Panc1 (cell line): Measurements from ENCODE around the gene GRID1. TPM values are rescaled to one million over a fixed set of nuclear protein-coding genes. Genes with fewer than 3 reads are reported as not detected.
A peak's percentile ranks its signal among the peaks of the same experiment; 100 is the strongest.
"Not testable (repeated sequence)": the region's sequence is repeated elsewhere in the genome, so short reads cannot be mapped to it uniquely, and the experiment has no call there.

Experiments
- ATAC-seq: fragments of 200-7000 bp; cut with Tn5 transposase; 2 replicates; pipeline ENCODE4 v1.9.1; 2020; ENCODE audit warnings: mild to moderate bottlenecking, moderate library complexity
- BruUV-seq: library from RNA; stranded (reverse); fragments of 400-500 nt; replicated peaks from 2 replicates; lab custom pipeline; 2021; lab: Mats Ljungman, UMichigan
- CTCF ChIA-PET: fragments of 300-600 bp; sonication (Branson Sonifier 250); formaldehyde crosslinking; loops from one replicate; lab custom pipeline; 2022; ENCODE audit warnings: antibody characterized with exemption; lab: Charles Lee
- POLR2A ChIA-PET: fragments of 300-600 bp; sonication (Branson Sonifier 250); formaldehyde crosslinking; loops from one replicate; lab custom pipeline; 2022; ENCODE audit warnings: antibody characterized with exemption; lab: Charles Lee
- DNase-seq: peaks from one replicate; pipeline ENCODE4 v3.0.0-alpha.2; 2010; ENCODE audit warnings: low read depth, low spot score
- H3K27ac ChIP-seq: 2 replicates; pipeline ENCODE4 v1.5.1; 2011; ENCODE audit warnings: mild to moderate bottlenecking, low read length, inconsistent platforms
- H3K27me3 ChIP-seq: fragments of 200-500 bp; sonication (Bioruptor generic); 2 replicates; pipeline ENCODE4 v1.6.0; 2014; ENCODE audit warnings: low read length, inconsistent platforms; ENCODE audit not compliant: control insufficient read depth, insufficient read depth
- H3K36me3 ChIP-seq: fragments of 200-500 bp; sonication (Bioruptor generic); 2 replicates; pipeline ENCODE4 v1.5.1; 2014; ENCODE audit warnings: inconsistent platforms, mild to moderate bottlenecking, low read length, moderate library complexity; ENCODE audit not compliant: control insufficient read depth, insufficient read depth
- H3K4me1 ChIP-seq: 2 replicates; pipeline ENCODE4 v1.5.1; 2011; ENCODE audit warnings: inconsistent platforms, mild to moderate bottlenecking, low read length, moderate library complexity; ENCODE audit not compliant: control insufficient read depth, insufficient read depth
- H3K4me3 ChIP-seq, 2 experiments: 2 replicates each; pipeline ENCODE4 v1.5.1; 2011 to 2012; ENCODE audit warnings: low read depth in 2 of 2, low read length in 2 of 2, mild to moderate bottlenecking in 2 of 2, inconsistent platforms in 1 of 2, moderate library complexity in 1 of 2
- H3K9me3 ChIP-seq: fragments of 200-500 bp; sonication (Bioruptor generic); 2 replicates; pipeline ENCODE4 v1.5.1; 2014; ENCODE audit warnings: low read depth, mild to moderate bottlenecking, inconsistent platforms, low read length, moderate library complexity; ENCODE audit not compliant: control insufficient read depth, insufficient read depth
- POLR2AphosphoS5 ChIP-seq: IDR thresholded peaks from 2 replicates; pipeline ENCODE4 v1.6.1; 2012; ENCODE audit warnings: mild to moderate bottlenecking, low read depth, low read length, moderate library complexity
- SIN3A ChIP-seq: IDR thresholded peaks from 2 replicates; pipeline ENCODE4 v1.6.1; 2012; ENCODE audit warnings: low read depth, mild to moderate bottlenecking, low read length, moderate library complexity, borderline replicate concordance; ENCODE audit not compliant: insufficient read depth
- TCF7L2 ChIP-seq: IDR thresholded peaks from 2 replicates; pipeline ENCODE4 v1.6.1; 2011; ENCODE audit warnings: mild to moderate bottlenecking, low read depth, low read length, inconsistent platforms
- in situ Hi-C: cut with HindIII; loops from 2 replicates; pipeline ENCODE4 v1.10.0; 2016; ENCODE audit warnings: low sequenced_read_pairs, low pct_unique_long_range_greater_than_20kb
- intact Hi-C: fragments of 100-400 bp; cut with micrococcal nuclease; formaldehyde crosslinking; loops from one replicate; pipeline ENCODE4 v1.10.0; 2022; ENCODE audit not compliant: unreplicated experiment
- total RNA-seq: library from RNA; stranded (reverse); gene quantifications from one replicate; pipeline ENCODE4 v1.2.1, GENCODE V29; 2021; ENCODE audit not compliant: unreplicated experiment
- TF ChIP-seq, protein P1 (sequence below): fragments of 450-650 bp; IDR thresholded peaks from 2 replicates; pipeline ENCODE4 v1.5.1; 2017; ENCODE audit warnings: mild to moderate bottlenecking
- TF ChIP-seq, protein P2 (sequence below), 2 experiments: IDR thresholded peaks; 2 replicates each; pipeline ENCODE4 v1.6.1; 2011 to 2012; ENCODE audit warnings: low read depth in 2 of 2, control low read depth in 1 of 2, low read length in 1 of 2, mild to moderate bottlenecking in 1 of 2, moderate library complexity in 1 of 2; ENCODE audit not compliant: insufficient read depth in 1 of 2

Gene GRID1
- total RNA-seq, 1 experiment from 2014 or later = 2.3 TPM

DNA sequence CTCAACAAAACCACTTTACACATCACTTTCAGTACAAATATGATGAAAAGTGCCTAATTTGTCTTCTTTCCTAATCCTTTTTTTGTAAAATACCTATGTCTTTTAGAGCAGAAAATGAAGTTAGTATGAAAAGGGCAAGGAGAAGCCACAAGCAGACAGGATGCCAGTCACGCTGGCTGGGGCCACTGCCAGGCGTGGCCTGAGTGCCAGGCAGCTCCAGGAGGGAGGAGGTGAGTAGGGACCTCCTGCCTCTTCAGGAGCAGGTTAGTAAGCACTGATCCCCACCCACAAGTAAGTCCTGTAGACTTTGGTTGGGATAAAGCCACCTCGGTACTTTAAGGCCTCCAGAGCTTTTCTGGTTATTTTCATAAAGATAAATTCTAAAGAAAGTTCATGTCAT is 432.0 kb downstream of the GRID1 start:
- BruUV-seq = no TSS peak
- H3K27ac ChIP-seq = no peak overlapping the region
- TF ChIP-seq, protein P1, sequence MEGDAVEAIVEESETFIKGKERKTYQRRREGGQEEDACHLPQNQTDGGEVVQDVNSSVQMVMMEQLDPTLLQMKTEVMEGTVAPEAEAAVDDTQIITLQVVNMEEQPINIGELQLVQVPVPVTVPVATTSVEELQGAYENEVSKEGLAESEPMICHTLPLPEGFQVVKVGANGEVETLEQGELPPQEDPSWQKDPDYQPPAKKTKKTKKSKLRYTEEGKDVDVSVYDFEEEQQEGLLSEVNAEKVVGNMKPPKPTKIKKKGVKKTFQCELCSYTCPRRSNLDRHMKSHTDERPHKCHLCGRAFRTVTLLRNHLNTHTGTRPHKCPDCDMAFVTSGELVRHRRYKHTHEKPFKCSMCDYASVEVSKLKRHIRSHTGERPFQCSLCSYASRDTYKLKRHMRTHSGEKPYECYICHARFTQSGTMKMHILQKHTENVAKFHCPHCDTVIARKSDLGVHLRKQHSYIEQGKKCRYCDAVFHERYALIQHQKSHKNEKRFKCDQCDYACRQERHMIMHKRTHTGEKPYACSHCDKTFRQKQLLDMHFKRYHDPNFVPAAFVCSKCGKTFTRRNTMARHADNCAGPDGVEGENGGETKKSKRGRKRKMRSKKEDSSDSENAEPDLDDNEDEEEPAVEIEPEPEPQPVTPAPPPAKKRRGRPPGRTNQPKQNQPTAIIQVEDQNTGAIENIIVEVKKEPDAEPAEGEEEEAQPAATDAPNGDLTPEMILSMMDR = no peak
- TF ChIP-seq TCF7L2 (no peak), POLR2AphosphoS5 (no peak), SIN3A (no peak)
- TF ChIP-seq, protein P2, sequence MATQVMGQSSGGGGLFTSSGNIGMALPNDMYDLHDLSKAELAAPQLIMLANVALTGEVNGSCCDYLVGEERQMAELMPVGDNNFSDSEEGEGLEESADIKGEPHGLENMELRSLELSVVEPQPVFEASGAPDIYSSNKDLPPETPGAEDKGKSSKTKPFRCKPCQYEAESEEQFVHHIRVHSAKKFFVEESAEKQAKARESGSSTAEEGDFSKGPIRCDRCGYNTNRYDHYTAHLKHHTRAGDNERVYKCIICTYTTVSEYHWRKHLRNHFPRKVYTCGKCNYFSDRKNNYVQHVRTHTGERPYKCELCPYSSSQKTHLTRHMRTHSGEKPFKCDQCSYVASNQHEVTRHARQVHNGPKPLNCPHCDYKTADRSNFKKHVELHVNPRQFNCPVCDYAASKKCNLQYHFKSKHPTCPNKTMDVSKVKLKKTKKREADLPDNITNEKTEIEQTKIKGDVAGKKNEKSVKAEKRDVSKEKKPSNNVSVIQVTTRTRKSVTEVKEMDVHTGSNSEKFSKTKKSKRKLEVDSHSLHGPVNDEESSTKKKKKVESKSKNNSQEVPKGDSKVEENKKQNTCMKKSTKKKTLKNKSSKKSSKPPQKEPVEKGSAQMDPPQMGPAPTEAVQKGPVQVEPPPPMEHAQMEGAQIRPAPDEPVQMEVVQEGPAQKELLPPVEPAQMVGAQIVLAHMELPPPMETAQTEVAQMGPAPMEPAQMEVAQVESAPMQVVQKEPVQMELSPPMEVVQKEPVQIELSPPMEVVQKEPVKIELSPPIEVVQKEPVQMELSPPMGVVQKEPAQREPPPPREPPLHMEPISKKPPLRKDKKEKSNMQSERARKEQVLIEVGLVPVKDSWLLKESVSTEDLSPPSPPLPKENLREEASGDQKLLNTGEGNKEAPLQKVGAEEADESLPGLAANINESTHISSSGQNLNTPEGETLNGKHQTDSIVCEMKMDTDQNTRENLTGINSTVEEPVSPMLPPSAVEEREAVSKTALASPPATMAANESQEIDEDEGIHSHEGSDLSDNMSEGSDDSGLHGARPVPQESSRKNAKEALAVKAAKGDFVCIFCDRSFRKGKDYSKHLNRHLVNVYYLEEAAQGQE (IDR thresholded peaks at IDR 0.05; ENCODE audit: insufficient read depth in 1 of 2, low read depth in 2 of 2, low read length in 1 of 2) = no peak
- POLR2A ChIA-PET = no interaction called here
- in situ Hi-C loops (no loop called here), intact Hi-C loops (no loop called here)
- H3K27me3 ChIP-seq = no peaks in the 10 kb centered on the region
- ATAC-seq (no peak), DNase-seq (no peak)
- CTCF ChIA-PET = no interaction called here
- H3K36me3 ChIP-seq = no peaks in the 10 kb centered on the region
- H3K4me1 ChIP-seq = no peaks in the 10 kb centered on the region
- H3K9me3 ChIP-seq = no peaks in the 10 kb centered on the region
- H3K4me3 ChIP-seq = no peak overlapping the region

DNA sequence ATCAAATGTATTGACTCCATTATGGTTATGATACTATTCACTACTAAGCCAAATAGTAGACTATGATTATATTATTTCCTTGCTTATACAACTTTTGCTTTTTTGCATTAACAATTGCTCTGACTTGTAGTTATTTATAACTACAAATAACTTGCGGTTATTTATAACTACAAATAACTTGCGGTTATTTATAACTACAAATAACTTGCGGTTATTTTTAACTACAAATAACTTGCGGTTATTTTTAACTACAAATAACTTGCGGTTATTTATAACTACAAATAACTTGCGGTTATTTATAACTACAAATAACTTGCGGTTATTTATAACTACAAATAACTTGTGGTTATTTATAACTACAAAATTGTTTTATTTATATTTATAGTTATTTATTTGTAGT is 436.6 kb downstream of the GRID1 start:
- H3K27me3 ChIP-seq, intact Hi-C loops, CTCF ChIA-PET, H3K4me3 ChIP-seq, BruUV-seq, H3K27ac ChIP-seq, H3K9me3 ChIP-seq, POLR2A ChIA-PET, ATAC-seq, in situ Hi-C loops, DNase-seq, H3K4me1 ChIP-seq, H3K36me3 ChIP-seq: not testable (repeated sequence)

DNA sequence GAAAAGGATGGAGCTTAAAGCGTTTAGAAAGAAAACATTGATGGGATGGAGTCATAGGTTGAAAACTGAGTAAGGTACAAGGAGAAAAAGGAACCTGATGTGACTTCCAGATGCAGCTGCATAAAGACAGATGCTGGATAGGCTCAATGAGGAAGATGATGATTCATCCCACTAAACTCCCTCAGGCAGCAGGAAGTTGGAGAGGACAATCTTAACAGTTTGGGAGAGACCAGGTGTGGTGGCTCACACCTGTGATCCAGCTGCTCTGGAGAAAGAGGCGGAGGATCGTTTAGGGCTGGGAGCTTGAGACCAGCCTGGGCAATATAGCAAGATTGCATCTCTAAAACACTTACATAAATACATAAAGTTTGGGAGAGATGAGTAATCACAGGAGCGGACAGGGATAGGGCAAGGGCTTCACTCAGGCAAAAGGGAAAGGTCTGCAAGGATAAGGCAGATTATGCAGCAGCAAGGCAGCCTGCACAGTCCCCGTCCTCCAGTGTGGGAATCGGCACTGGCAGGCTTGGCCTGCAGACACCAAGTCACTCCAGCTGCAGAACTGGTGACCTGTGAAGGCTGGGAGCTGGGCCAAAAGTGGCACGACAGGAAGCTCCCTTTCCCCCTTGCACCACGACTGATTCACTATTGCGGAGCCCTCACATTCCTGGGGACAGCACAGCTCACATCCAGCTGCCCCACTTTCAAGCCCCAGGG is 438.5 kb downstream of the GRID1 start:
- no peaks in the 10 kb centered on the region for H3K36me3 ChIP-seq
- DNase-seq (no peak), ATAC-seq (peak; percentile 56; the same call in 1 of the 2 replicates)
- intact Hi-C loops = no loop called here
- no peaks in the 10 kb centered on the region for H3K27me3 ChIP-seq
- ChIA-PET CTCF (no interaction called here), POLR2A (no interaction called here)
- TF ChIP-seq TCF7L2 = no peak
- TF ChIP-seq POLR2AphosphoS5 = no peak
- TF ChIP-seq, protein P1 = no peak
- TF ChIP-seq SIN3A = no peak
- TF ChIP-seq, protein P2 (IDR thresholded peaks at IDR 0.05; ENCODE audit: insufficient read depth in 1 of 2, low read depth in 2 of 2, low read length in 1 of 2) = no peak
- H3K4me1 ChIP-seq = no peaks in the 10 kb centered on the region
- in situ Hi-C loops = no loop called here
- no peak overlapping the region for H3K4me3 ChIP-seq
- no TSS peak for BruUV-seq
- H3K27ac ChIP-seq = no peak overlapping the region
- H3K9me3 ChIP-seq = no peaks in the 10 kb centered on the region
